ENCODE results near the gene ADGRB3. TPM values are rescaled to one million over a fixed set of nuclear protein-coding genes. Genes with fewer than 3 reads are reported as not detected.
"Not testable (repeated sequence)": the region's sequence is repeated elsewhere in the genome, so short reads cannot be mapped to it uniquely, and the experiment has no call there.

Gene ADGRB3
- total RNA-seq, 1 experiment from 2014 or later, result 2.0 TPM

GRCh38 chr6:68947721-68948120 is 312.6 kb downstream of the ADGRB3 start:
- DNase-seq (ENCODE audit: low read depth), result no peak

DNA sequence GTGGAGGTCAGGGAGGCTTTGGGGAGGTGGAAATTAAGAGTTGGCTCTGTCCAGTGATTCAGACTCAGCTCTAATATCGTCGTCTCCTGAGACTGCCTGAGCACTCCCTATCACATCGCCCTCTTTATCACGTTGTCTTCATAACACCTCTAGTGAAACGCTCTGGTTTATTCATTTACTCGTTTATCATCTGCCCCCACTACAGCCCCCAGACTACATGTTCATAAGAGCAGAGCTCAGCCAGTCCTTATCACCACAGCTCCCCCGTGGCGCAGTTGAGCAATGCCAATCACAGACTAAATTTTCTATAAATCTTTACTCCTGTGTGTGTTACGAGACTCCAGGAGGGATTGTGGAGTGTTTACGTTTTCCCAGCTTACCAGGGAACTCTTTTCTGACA is 316.2 kb downstream of the ADGRB3 start:
- DNase-seq (ENCODE audit: low read depth), result peak; percentile 8

DNA sequence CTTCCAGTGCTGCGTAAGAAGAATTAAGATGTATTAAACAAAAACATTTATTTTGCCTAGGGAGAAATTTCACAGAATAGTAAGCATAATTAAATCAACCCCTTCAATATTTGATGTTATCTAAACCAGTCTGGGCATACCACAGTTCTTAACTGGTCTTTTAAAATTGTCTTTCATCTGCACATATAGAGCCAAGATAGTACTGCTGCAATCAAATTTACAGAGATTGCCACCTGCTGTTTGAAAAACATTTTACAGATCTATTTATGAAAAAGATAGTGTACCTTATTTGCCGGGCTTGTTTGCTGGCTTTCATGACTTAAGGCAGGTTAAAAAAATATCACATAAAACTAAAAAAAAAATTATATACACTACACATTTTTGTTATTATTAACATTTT is 323.2 kb downstream of the ADGRB3 start:
- DNase-seq (ENCODE audit: low read depth), result peak; percentile 44

GRCh38 chr6:68967549-68968300 is 332.6 kb downstream of the ADGRB3 start:
- peak; percentile 67 for DNase-seq (ENCODE audit: low read depth)

GRCh38 chr6:68968301-68968649 is 333.2 kb downstream of the ADGRB3 start:
- DNase-seq (ENCODE audit: low read depth), result no peak

GRCh38 chr6:68973066-68973465 is 338.0 kb downstream of the ADGRB3 start:
- DNase-seq (ENCODE audit: low read depth), result no peak

DNA sequence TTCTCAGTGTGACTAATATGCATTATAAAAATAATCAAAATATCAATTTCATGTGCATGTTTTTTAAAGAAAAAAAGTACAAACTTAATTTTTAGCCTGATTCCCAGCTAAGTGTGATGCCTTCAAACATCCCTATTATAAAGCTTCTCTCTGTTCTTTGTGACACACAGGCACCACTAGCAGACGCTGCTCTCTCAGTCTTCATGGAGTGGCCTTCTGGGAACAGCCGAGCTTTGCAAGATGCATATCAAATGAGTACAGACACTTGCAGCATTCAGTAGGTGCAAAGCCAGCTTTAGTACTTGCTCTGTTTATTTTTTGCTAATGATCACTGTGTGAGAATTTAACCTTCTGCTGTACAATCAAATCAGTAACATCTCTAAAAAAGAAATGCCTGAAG is 340.0 kb downstream of the ADGRB3 start:
- DNase-seq (ENCODE audit: low read depth), result peak; percentile 72

- DNase-seq (ENCODE audit: low read depth), result no peak
Observed at GRCh38 chr6:68975816-68976215, 340.7 kb downstream of the ADGRB3 start.

GRCh38 chr6:68976260-68976659 is 341.2 kb downstream of the ADGRB3 start:
- DNase-seq (ENCODE audit: low read depth), result no peak

- no peak for DNase-seq (ENCODE audit: low read depth)
Observed at GRCh38 chr6:68978411-68978810, 343.3 kb downstream of the ADGRB3 start.

DNA sequence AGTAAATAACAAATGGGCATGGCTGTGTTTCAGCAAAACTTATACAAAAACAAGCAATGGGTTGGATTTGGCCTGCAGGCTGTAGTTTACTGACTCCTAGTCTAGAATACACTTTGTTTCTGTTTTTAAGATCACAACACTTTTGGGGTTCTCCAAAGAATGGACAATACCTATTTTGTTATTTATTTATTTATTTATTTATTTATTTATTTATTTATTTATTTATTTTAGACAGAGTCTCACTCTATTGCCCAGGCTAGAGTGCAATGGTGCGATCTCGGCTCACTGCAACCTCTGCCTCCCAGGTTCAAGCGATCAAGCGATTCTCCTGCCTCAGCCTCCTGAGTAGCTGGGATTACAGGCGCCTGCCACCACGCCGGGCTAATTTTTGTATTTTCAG is 346.6 kb downstream of the ADGRB3 start:
- DNase-seq (ENCODE audit: low read depth), result not testable (repeated sequence)

GRCh38 chr6:68988698-68989097 is 353.6 kb downstream of the ADGRB3 start:
- no peak for DNase-seq (ENCODE audit: low read depth)

DNA sequence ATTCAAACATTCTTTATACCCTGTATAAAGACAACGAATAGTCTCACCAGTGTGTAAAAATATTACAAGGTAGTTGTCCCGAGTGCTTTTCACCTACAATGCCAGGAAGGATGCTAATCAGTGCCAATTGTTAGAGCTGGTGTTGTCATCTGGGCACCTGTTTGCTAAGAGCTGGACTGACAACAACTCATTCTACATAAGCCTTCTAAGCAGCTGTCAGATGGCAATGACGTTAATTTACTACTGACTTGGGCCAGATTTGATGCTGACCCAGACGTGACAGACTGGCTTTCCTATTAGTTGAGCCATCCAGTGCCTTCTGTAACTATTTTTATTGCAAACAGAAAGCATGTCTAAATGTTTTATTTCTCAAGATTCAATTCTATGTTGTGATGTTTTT is 355.2 kb downstream of the ADGRB3 start:
- DNase-seq (ENCODE audit: low read depth), result no peak

DNA sequence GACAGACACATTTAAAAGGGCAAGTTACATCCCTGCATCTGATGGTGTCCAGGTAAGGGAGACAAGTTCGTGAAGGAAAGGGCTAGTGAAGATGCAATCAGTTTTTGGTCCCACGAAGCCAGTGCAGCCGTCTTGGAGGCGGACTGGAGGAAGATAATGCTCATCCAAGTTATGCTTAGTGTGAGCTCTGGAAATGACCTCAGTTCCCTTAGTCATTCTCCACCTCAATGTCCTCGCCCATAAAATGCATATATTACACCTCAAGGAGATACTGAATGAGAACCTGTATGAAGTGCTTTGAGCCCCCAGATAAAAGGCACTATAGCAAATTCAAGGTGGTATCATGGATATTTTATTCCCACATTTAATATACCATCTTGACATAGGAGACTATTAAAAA is 358.8 kb downstream of the ADGRB3 start:
- no peak for DNase-seq (ENCODE audit: low read depth)

DNA sequence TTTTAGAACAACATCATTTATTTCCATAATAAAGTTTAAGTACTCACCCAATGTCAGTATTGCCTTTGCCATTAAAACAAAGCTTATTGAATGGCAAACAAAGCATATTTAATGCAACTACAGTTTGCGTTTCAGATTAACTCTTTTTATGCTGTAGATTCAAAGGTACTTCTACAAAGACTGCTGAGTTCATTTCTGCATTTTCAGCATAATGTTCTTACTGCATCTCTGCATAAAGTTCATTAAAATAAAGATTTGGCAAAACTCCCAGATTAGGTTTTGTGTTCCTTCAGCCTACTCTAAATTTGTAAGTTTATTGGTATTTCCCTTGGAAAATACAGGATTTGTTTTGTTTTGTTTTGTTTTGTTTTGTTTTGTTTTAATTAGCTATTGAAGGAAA is 359.4 kb downstream of the ADGRB3 start:
- DNase-seq (ENCODE audit: low read depth), result peak; percentile 28

GRCh38 chr6:69005199-69005598 is 370.1 kb downstream of the ADGRB3 start:
- peak; percentile 53 for DNase-seq (ENCODE audit: low read depth)

DNA sequence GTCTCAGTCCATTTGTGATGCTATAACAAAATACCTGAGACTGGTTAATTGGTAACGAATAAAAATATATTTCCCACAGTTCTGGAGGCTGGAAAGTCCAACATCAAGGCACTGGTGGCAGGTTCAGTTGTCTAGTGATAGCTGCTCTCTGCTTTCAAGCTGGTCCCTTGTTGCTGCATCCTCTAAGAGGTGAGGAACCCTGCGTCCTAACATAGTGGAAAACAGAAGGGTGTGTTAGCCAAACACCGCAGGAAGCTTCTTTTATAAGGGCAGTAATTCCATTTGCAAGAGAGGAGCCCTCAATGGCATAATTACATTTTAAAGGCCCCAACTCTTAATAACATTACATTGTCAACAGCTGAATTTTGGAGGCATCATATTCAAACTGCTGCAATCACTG is 372.7 kb downstream of the ADGRB3 start:
- no peak for DNase-seq (ENCODE audit: low read depth)

- peak; percentile 20 for DNase-seq (ENCODE audit: low read depth)
Observed at GRCh38 chr6:69012211-69012610, 377.1 kb downstream of the ADGRB3 start.

DNA sequence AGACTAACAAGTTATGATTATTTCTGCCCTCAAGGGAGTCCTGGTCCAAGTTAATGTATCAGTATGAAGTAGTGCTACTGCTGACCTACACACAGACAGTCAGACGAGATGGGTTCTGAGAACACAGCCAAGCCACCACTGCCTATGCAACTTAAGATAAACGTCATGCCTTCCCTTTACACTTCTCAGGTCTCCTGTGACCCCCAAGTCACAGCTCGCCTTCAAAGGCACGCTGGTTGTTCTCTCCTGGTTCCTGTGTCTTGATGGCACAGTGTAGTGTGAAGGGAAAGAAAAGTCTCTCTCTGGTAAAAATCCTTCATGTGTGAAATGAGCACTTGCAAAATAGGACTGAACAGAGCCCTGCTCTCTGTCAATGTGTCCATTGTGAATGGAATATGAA is 377.8 kb downstream of the ADGRB3 start:
- no peak for DNase-seq (ENCODE audit: low read depth)

- DNase-seq (ENCODE audit: low read depth), result no peak
Observed at GRCh38 chr6:69018906-69019305, 383.8 kb downstream of the ADGRB3 start.

GRCh38 chr6:69019832-69020231 is 384.8 kb downstream of the ADGRB3 start:
- DNase-seq (ENCODE audit: low read depth), result peak; percentile 75

- peak; percentile 93 for DNase-seq (ENCODE audit: low read depth)
Observed at GRCh38 chr6:69022993-69023392, 387.9 kb downstream of the ADGRB3 start.

DNA sequence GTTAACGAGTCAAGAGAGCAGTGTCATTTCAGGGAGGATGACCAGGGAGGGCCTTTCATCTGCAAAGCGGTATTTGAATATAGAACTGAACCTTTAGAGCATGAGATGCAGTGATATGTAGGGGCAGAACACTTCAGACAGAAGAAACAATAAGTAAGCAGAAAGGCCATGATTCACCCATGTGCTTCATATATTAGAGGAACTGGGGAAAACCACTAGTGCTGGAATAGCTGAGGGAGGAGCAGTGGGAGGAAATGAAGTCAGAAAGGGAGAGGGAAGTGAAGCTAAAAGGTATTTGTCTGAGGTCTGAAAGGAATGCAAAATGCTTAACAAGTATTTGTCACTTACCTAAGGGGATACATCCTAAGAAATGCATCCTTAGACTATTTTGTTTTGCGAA is 391.2 kb downstream of the ADGRB3 start:
- DNase-seq (ENCODE audit: low read depth), result peak; percentile 95

- DNase-seq (ENCODE audit: low read depth), result peak; percentile 56
Observed at GRCh38 chr6:69026715-69027114, 391.6 kb downstream of the ADGRB3 start.

Measured in M059J (cell line).